Prostate gland (tissue), 2 donors: ENCODE measurements around the gene CLDN19.

Experiments
- CTCF ChIP-seq, 4 experiments: fragments of 200-600 bp in 2 of 4; fragments of 450-650 bp in 2 of 4; sonication (generic) in 2 of 4; IDR thresholded peaks; 1 replicate in 3 of 4; 2 replicates in 1 of 4; pipeline ENCODE4 v1.5.1; 2016 to 2019; ENCODE audit warnings: antibody characterized with exemption in 4 of 4, mild to moderate bottlenecking in 2 of 4, moderate library complexity in 2 of 4
- POLR2A ChIP-seq: fragments of 450-650 bp; IDR thresholded peaks from one replicate; pipeline ENCODE4 v1.6.1; 2016; ENCODE audit warnings: antibody characterized with exemption, mild to moderate bottlenecking

GRCh38 chr1:42731585-42731984 is 8.5 kb downstream of the CLDN19 start:
- TF ChIP-seq CTCF (IDR thresholded peaks at IDR 0.05) (no peak), POLR2A (no peak)
